ENCODE data around the gene PNPLA5.

DNA sequence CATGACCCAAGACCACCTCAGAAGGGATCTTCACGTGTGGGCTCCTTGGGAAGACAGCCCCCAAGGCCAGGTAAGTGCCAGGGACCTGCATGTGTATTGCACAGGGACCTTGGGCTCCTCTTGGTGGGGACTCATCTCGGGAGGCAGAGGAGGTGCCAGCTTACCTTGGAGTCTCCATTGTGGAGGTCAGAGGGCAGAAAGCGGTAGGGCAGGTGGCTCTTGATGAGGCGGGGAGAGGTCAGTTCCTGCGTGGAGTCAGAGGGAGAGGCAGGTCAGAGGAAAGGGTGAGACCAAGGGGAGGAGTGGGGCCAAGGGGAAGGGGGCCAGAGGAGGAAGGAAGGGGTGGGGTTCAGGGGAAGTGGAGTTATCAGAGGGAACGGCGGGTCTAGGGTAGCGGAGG lies 52.0 kb downstream of the PNPLA5 start:
- TF ChIP-seq CTCF (IDR thresholded peaks at IDR 0.05) (no peak), EP300 (IDR thresholded peaks at IDR 0.05) (no peak), POLR2A (IDR thresholded peaks at IDR 0.05) (no peak), POLR2AphosphoS5 (IDR thresholded peaks at IDR 0.05) (no peak)

Data from sigmoid colon (tissue), 4 donors.